Mesendoderm (in vitro differentiated cells): ENCODE results near the gene EVI5L.

Experiments
- DNase-seq: peaks from one replicate; pipeline ENCODE4 v3.0.0; 2013
- H2AK5ac ChIP-seq: 2 replicates; pipeline ENCODE4 v1.6.1; 2013; ENCODE audit warnings: low read length, inconsistent platforms
- H2BK120ac ChIP-seq: 2 replicates; pipeline ENCODE4 v1.6.1; 2013; ENCODE audit warnings: low read depth, mild to moderate bottlenecking, low read length, moderate library complexity, mixed read lengths
- H2BK15ac ChIP-seq: replicated peaks from 2 replicates; pipeline ENCODE4 v1.6.1; 2013; ENCODE audit warnings: low read depth, mild to moderate bottlenecking, moderate library complexity
- H2BK5ac ChIP-seq: 2 replicates; pipeline ENCODE4 v1.6.1; 2013; ENCODE audit warnings: low read length, inconsistent platforms
- H3K18ac ChIP-seq: 2 replicates; pipeline ENCODE4 v1.6.1; 2013; ENCODE audit warnings: mild to moderate bottlenecking, low read length, mixed read lengths
- H3K23ac ChIP-seq: one replicate; pipeline ENCODE4 v1.6.1; 2013; ENCODE audit warnings: low read length
- H3K27ac ChIP-seq: 2 replicates; pipeline ENCODE4 v1.5.1; 2013; ENCODE audit warnings: low read depth, mild to moderate bottlenecking, inconsistent platforms, low read length, moderate library complexity
- H3K27me3 ChIP-seq: 2 replicates; pipeline ENCODE4 v1.6.1; 2013; ENCODE audit warnings: low read length, control low read depth, mild to moderate bottlenecking, inconsistent platforms; ENCODE audit not compliant: insufficient read depth, poor library complexity
- H3K36me3 ChIP-seq: 2 replicates; pipeline ENCODE4 v1.6.1; 2013; ENCODE audit warnings: low read length, inconsistent platforms; ENCODE audit not compliant: control insufficient read depth, insufficient read depth
- H3K4ac ChIP-seq: one replicate; pipeline ENCODE4 v1.6.1; 2013; ENCODE audit warnings: low read depth, mild to moderate bottlenecking, low read length, moderate library complexity
- H3K4me1 ChIP-seq: 2 replicates; pipeline ENCODE4 v1.6.1; 2013; ENCODE audit warnings: low read depth, low read length, inconsistent platforms; ENCODE audit not compliant: control insufficient read depth
- H3K4me2 ChIP-seq: 2 replicates; pipeline ENCODE4 v1.6.1; 2013; ENCODE audit warnings: low read length
- H3K4me3 ChIP-seq: 2 replicates; pipeline ENCODE4 v1.5.1; 2013; ENCODE audit warnings: mild to moderate bottlenecking, low read length
- H3K56ac ChIP-seq: one replicate; pipeline ENCODE4 v1.6.1; 2013; ENCODE audit warnings: low read length
- H3K79me1 ChIP-seq: 2 replicates; pipeline ENCODE4 v1.6.1; 2013; ENCODE audit warnings: low read length, inconsistent platforms
- H3K79me2 ChIP-seq: 2 replicates; pipeline ENCODE4 v1.6.1; 2013; ENCODE audit warnings: mild to moderate bottlenecking, low read length; ENCODE audit not compliant: control insufficient read depth, insufficient read depth
- H3K9ac ChIP-seq: 2 replicates; pipeline ENCODE4 v1.6.1; 2013; ENCODE audit warnings: low read length, inconsistent platforms
- H4K5ac ChIP-seq: one replicate; pipeline ENCODE4 v1.6.1; 2013; ENCODE audit warnings: low read length
- H4K8ac ChIP-seq: one replicate; pipeline ENCODE4 v1.6.1; 2013; ENCODE audit warnings: low read depth, mild to moderate bottlenecking, control low read depth, low read length, moderate library complexity
- WGBS: extraction: QIAGEN DNeasy Blood & Tissue Kit; methylation state at CpG from one replicate; pipeline ENCODE4 v1.1.7; 2013; ENCODE audit warnings: low lambda C conversion rate, missing lambda C conversion rate; ENCODE audit not compliant: insufficient coverage; ENCODE audit errors: extremely low coverage; 5-methylcytosine and 5-hydroxymethylcytosine counted together

EVI5L gene

GRCh38 chr19:7883796-7884570 is 54.0 kb downstream of the EVI5L start:
- Histone ChIP-seq H3K36me3 (no peaks in the 10 kb centered on the region), H2BK5ac (no peak overlapping the region), H3K4me3 (no peak overlapping the region), H4K8ac (no peak overlapping the region), H3K79me1 (no peaks in the 10 kb centered on the region), H3K79me2 (no peaks in the 10 kb centered on the region), H3K4me1 (no peaks in the 10 kb centered on the region), H3K4me2 (no peak overlapping the region), H3K4ac (no peak overlapping the region), H3K56ac (no peak overlapping the region), H2BK120ac (no peak overlapping the region), H3K18ac (no peak overlapping the region), H2BK15ac (no peak overlapping the region), H3K27ac (no peak overlapping the region), H4K5ac (no peak overlapping the region), H2AK5ac (no peak overlapping the region), H3K9ac (no peak overlapping the region), H3K27me3 (no peaks in the 10 kb centered on the region), H3K23ac (no peak overlapping the region)
- WGBS: no CpG with 5 or more reads among the region's 2 CpGs
- no peak for DNase-seq

DNA sequence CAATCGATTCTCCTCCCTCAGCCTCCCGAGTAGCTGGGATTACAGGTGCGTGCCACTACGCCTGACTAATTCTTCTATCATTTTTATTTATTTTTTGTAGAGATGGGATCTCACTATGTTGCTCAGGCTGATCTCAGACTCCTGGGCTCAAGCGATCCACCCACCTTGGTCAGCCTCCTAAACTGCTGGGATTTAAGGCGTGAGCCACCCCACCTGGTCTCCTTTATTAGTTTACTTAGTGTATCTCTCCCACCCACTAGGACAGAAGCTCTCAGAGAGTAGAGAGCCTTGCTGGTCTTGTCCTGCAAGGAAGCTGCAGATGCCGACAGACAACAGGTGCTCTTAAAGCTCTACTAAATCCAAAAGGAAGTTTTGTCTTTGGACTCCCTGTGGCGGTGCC is 55.8 kb downstream of the EVI5L start:
- no peak overlapping the region for H3K4me3 ChIP-seq
- no peak overlapping the region for H3K4ac ChIP-seq
- H3K4me1 ChIP-seq: no peaks in the 10 kb centered on the region
- DNase-seq: no peak
- WGBS: no CpG with 5 or more reads among the region's 8 CpGs
- H2AK5ac ChIP-seq: no peak overlapping the region
- H3K4me2 ChIP-seq: no peak overlapping the region
- H3K79me1 ChIP-seq: no peaks in the 10 kb centered on the region
- no peaks in the 10 kb centered on the region for H3K27me3 ChIP-seq
- no peak overlapping the region for H4K5ac ChIP-seq
- no peaks in the 10 kb centered on the region for H3K36me3 ChIP-seq
- no peak overlapping the region for H3K27ac ChIP-seq
- H3K9ac ChIP-seq: no peak overlapping the region
- H3K79me2 ChIP-seq: no peaks in the 10 kb centered on the region
- H4K8ac ChIP-seq: no peak overlapping the region
- H3K18ac ChIP-seq: no peak overlapping the region
- H3K23ac ChIP-seq: no peak overlapping the region
- no peak overlapping the region for H2BK15ac ChIP-seq
- H2BK120ac ChIP-seq: no peak overlapping the region
- no peak overlapping the region for H3K56ac ChIP-seq
- H2BK5ac ChIP-seq: no peak overlapping the region

DNA sequence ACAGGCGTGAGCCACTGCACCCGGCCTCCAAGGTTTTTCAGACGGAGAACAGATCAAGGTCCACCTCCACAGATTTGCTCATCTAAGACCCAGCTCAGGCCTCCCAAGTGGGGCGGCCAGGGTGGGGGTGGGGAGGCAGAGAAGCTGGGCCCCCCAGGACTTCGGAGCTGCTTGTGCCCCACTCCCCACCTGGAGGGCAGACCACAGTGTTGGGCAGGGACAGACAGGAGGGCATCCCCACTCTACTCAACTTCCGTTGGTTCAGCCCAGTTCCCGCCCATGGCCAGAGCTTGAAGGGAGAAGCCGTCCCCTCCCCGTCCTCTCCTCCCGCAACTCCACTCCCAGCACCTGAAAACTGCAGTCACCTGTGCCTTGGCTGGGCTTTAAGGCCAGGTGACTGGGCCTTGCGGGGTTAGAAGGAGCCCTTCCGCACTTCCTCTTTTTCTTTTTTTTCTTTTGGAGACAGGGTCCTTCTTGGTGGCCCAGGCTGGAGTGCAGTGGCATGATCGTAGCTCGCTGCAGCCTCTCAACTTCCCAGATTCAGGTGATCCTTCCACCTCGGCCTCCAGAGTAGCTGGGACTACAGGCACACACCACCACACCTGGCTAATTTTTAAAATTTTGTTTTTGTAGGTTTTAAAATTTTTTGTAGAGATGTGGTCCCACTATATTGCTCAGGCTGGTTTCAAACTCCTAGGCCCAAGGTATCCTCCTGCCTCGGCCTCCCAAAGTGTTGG is 57.6 kb downstream of the EVI5L start:
- Histone ChIP-seq H3K27me3 (no peaks in the 10 kb centered on the region), H3K4me1 (no peaks in the 10 kb centered on the region), H3K4ac (no peak overlapping the region), H3K27ac (no peak overlapping the region), H3K18ac (no peak overlapping the region), H2BK15ac (no peak overlapping the region), H4K5ac (no peak overlapping the region), H3K9ac (peak overlapping the region; percentile 49), H2BK120ac (no peak overlapping the region), H3K36me3 (no peaks in the 10 kb centered on the region), H3K79me1 (no peaks in the 10 kb centered on the region), H4K8ac (no peak overlapping the region), H3K23ac (no peak overlapping the region), H2AK5ac (no peak overlapping the region), H2BK5ac (no peak overlapping the region), H3K56ac (peak overlapping the region; percentile 80), H3K4me2 (no peak overlapping the region), H3K79me2 (no peaks in the 10 kb centered on the region), H3K4me3 (no peak overlapping the region)
- WGBS: no CpG with 5 or more reads among the region's 16 CpGs
- DNase-seq: no peak

- Histone ChIP-seq H3K27ac (no peak within 1 kb of the TSS), H4K8ac (no peak within 1 kb of the TSS), H3K36me3 (no peaks in the 10 kb centered on the region), H3K4me2 (peak within 1 kb of the TSS; percentile 64), H3K18ac (peak within 1 kb of the TSS; percentile 78), H4K5ac (no peak within 1 kb of the TSS), H2BK120ac (no peak within 1 kb of the TSS), H2BK5ac (no peak within 1 kb of the TSS), H2AK5ac (no peak within 1 kb of the TSS), H3K27me3 (no peaks in the 10 kb centered on the region), H3K4ac (no peak within 1 kb of the TSS), H2BK15ac (no peak within 1 kb of the TSS), H3K79me2 (no peaks in the 10 kb centered on the region), H3K56ac (peak within 1 kb of the TSS; percentile 92), H3K9ac (peak within 1 kb of the TSS; percentile 71), H3K23ac (peak within 1 kb of the TSS; percentile 66), H3K4me3 (peak within 1 kb of the TSS; percentile 32), H3K79me1 (no peaks in the 10 kb centered on the region), H3K4me1 (no peaks in the 10 kb centered on the region)
- no CpG with 5 or more reads among the region's 53 CpGs for WGBS
- peak; percentile 84 for DNase-seq
These were observed 58.3 kb downstream of the EVI5L start, which contains the start of gene LRRC8E for GRCh38 chr19:7888145-7888825. LRRC8E (plus strand) TSS chr19:7888510; CDS start chr19:7895604, 7,094 bp downstream.

DNA sequence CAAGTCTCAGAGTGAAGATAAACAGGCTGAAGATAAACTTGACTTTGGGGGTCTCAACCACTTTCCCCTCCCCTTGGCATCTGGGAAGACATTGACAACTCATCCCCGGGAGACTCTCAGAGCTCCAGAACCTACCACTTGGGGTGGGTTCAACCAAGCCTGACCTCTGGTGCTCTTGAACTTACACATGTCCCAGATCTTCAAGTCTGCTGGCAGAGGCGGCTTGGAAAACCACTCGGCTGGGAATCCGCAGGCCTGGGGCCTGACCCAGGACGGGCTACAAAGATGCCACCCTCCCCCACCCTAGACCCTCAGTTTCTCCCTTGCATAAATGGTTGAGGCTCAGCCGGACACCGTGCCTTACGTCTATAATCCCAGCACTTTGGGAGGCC is 58.8 kb downstream of the EVI5L start:
- Histone ChIP-seq H4K8ac (no peak overlapping the region), H3K79me2 (no peaks in the 10 kb centered on the region), H3K23ac (peak overlapping the region; percentile 66), H2AK5ac (no peak overlapping the region), H3K56ac (peak overlapping the region; percentile 92), H2BK120ac (no peak overlapping the region), H4K5ac (no peak overlapping the region), H3K4me1 (no peaks in the 10 kb centered on the region), H3K27me3 (no peaks in the 10 kb centered on the region), H2BK5ac (no peak overlapping the region), H2BK15ac (no peak overlapping the region), H3K4ac (no peak overlapping the region), H3K79me1 (no peaks in the 10 kb centered on the region), H3K4me3 (peak overlapping the region; percentile 32), H3K27ac (no peak overlapping the region), H3K36me3 (no peaks in the 10 kb centered on the region), H3K9ac (peak overlapping the region; percentile 71), H3K4me2 (peak overlapping the region; percentile 64), H3K18ac (peak overlapping the region; percentile 78)
- no peak for DNase-seq
- WGBS: no CpG with 5 or more reads among the region's 8 CpGs
